Liver (tissue), 9 donors: ENCODE data around the gene ESCO1. TPM values are rescaled to one million over a fixed set of nuclear protein-coding genes. Genes with fewer than 3 reads are reported as not detected.

Source experiments
- DNase-seq: peaks from one replicate; pipeline ENCODE4 v3.0.0-alpha.2; 2017; ENCODE audit warnings: low spot score
- H3K27ac ChIP-seq, 2 donors: one replicate each; pipeline ENCODE4 v1.7.0; 2013; ENCODE audit warnings: inconsistent platforms in 2 of 2, low read length in 2 of 2, control low read depth in 1 of 2, low read depth in 1 of 2, mild to moderate bottlenecking in 1 of 2
- H3K27me3 ChIP-seq, 4 donors: one replicate each; pipeline versions ENCODE4 v1.6.1 to v1.7.0; 2013; ENCODE audit warnings: low read length in 3 of 4, inconsistent platforms in 1 of 4, mild to moderate bottlenecking in 1 of 4, moderate library complexity in 1 of 4; ENCODE audit not compliant: control insufficient read depth in 4 of 4, insufficient read depth in 4 of 4
- H3K36me3 ChIP-seq, 4 donors: one replicate each; pipeline versions ENCODE4 v1.6.1 to v1.7.0; 2013; ENCODE audit warnings: low read length in 3 of 4, mild to moderate bottlenecking in 3 of 4, low read depth in 1 of 4, moderate library complexity in 1 of 4; ENCODE audit not compliant: control insufficient read depth in 4 of 4, insufficient read depth in 3 of 4
- H3K4me1 ChIP-seq, 4 donors: one replicate each; pipeline versions ENCODE4 v1.6.1 to v1.7.0; 2013; ENCODE audit warnings: low read length in 3 of 4, mild to moderate bottlenecking in 3 of 4, moderate library complexity in 1 of 4; ENCODE audit not compliant: control insufficient read depth in 4 of 4, insufficient read depth in 4 of 4
- H3K4me3 ChIP-seq, 3 donors: one replicate each; pipeline versions ENCODE4 v1.6.1 to v1.7.0; 2013; ENCODE audit warnings: low read length in 3 of 3, control low read depth in 1 of 3, low read depth in 1 of 3, mild to moderate bottlenecking in 1 of 3
- H3K9ac ChIP-seq, 2 donors: one replicate each; pipeline ENCODE4 v1.7.0; 2013; ENCODE audit warnings: low read length in 2 of 2, mild to moderate bottlenecking in 2 of 2, moderate library complexity in 2 of 2, control low read depth in 1 of 2, low read depth in 1 of 2
- H3K9me3 ChIP-seq, 4 donors: one replicate each; pipeline versions ENCODE4 v1.6.1 to v1.7.0; 2013; ENCODE audit warnings: low read length in 3 of 4; ENCODE audit not compliant: control insufficient read depth in 4 of 4
- CTCF ChIP-seq: fragments of 150-350 bp; IDR thresholded peaks from 2 replicates; pipeline ENCODE4 v1.5.1; 2017; ENCODE audit warnings: improper control_type of control experiment, low read depth, low read length; ENCODE audit not compliant: missing input control
- EGR1 ChIP-seq, 2 donors: IDR thresholded peaks; 2 replicates each; pipeline ENCODE4 v1.6.1; 2016 to 2018; ENCODE audit warnings: antibody characterized with exemption in 2 of 2, low read depth in 2 of 2
- FOXA1 ChIP-seq: IDR thresholded peaks from 2 replicates; pipeline ENCODE4 v1.6.1; 2016; ENCODE audit warnings: antibody characterized with exemption
- GABPA ChIP-seq, 2 donors: IDR thresholded peaks in 1 of 2; conservative IDR thresholded peaks in 1 of 2; 2 replicates each; pipeline ENCODE4 v1.6.1; 2016; ENCODE audit warnings: antibody characterized with exemption in 2 of 2, mild to moderate bottlenecking in 1 of 2, moderate library complexity in 1 of 2
- HNF4A ChIP-seq, 2 donors: conservative IDR thresholded peaks; 2 replicates each; pipeline ENCODE4 v1.6.1; 2016; ENCODE audit warnings: antibody characterized with exemption in 2 of 2, mild to moderate bottlenecking in 2 of 2
- HNF4G ChIP-seq: IDR thresholded peaks from 2 replicates; pipeline ENCODE4 v1.6.1; 2016; ENCODE audit warnings: antibody characterized with exemption
- JUND ChIP-seq, 2 donors: IDR thresholded peaks; 2 replicates each; pipeline ENCODE4 v1.6.1; 2016; ENCODE audit warnings: antibody characterized with exemption in 2 of 2
- NR2F2 ChIP-seq: IDR thresholded peaks from 2 replicates; pipeline ENCODE4 v1.6.1; 2016; ENCODE audit warnings: antibody characterized with exemption
- RAD21 ChIP-seq, 2 donors: IDR thresholded peaks; 2 replicates each; pipeline ENCODE4 v1.6.1; 2016; ENCODE audit warnings: antibody characterized with exemption in 2 of 2, mild to moderate bottlenecking in 2 of 2
- REST ChIP-seq: IDR thresholded peaks from 2 replicates; pipeline ENCODE4 v1.6.1; 2016; ENCODE audit warnings: antibody characterized with exemption, mild to moderate bottlenecking
- RXRA ChIP-seq, 2 donors: IDR thresholded peaks; 2 replicates each; pipeline ENCODE4 v1.6.1; 2017 to 2018; ENCODE audit warnings: antibody characterized with exemption in 2 of 2, mild to moderate bottlenecking in 1 of 2
- TAF1 ChIP-seq: conservative IDR thresholded peaks from 2 replicates; pipeline ENCODE4 v1.6.1; 2016; ENCODE audit warnings: antibody characterized with exemption, mild to moderate bottlenecking
- YY1 ChIP-seq: IDR thresholded peaks from 2 replicates; pipeline ENCODE4 v1.6.1; 2016; ENCODE audit warnings: antibody characterized with exemption, mild to moderate bottlenecking
- ZBTB33 ChIP-seq: IDR thresholded peaks from 2 replicates; pipeline ENCODE4 v1.6.1; 2016; ENCODE audit warnings: antibody characterized with exemption
- WGBS: extraction: QIAGEN DNeasy Blood & Tissue Kit; methylation state at CpG from one replicate; pipeline ENCODE4 v1.1.7; 2013; 5-methylcytosine and 5-hydroxymethylcytosine counted together
- polyA plus RNA-seq, 2 donors: library from polyadenylated mRNA; stranded (reverse) in 1 of 2; unstranded in 1 of 2; fragments of 200-250 nt in 1 of 2; fragments of >200 nt in 1 of 2; fragmentation: Nextera tagmentation in 1 of 2; extraction: Ambion mirVana in 1 of 2; gene quantifications; one replicate each; pipeline versions ENCODE4 v1.2.1 to v1.2.3, GENCODE V29; 2013 to 2015
- total RNA-seq, 2 donors: library from RNA; depleted of rRNA; stranded (reverse); fragments of >200 nt; gene quantifications; one replicate each; pipeline ENCODE4 v1.2.3, GENCODE V29; 2014
- donor health status: healthy.
- donor health status: healthy.
- donor health status: healthy.
- donor health status: healthy.
- donor health status: healthy.

ESCO1 gene
- total and polyA plus RNA-seq, 4 donors: 3.7 to 10.3 (median 7.6) TPM

GRCh38 chr18:21548647-21549046 lies 51.9 kb downstream of the ESCO1 start (continued):
- TF ChIP-seq CTCF: no peak
- TF ChIP-seq YY1: no peak
- TF ChIP-seq RAD21 (IDR thresholded peaks at IDR 0.05): no peak

GRCh38 chr18:21546423-21546822 lies 54.1 kb downstream of the ESCO1 start:
- TF ChIP-seq NR2F2: no peak
- TF ChIP-seq TAF1: no peak
- TF ChIP-seq CTCF: no peak
- TF ChIP-seq EGR1 (IDR thresholded peaks at IDR 0.05; ENCODE audit: low read depth in 2 of 2): no peak
- no peak for TF ChIP-seq GABPA (IDR thresholded peaks at IDR 0.05 in 1 of 2, conservative IDR thresholded peaks at IDR 0.05 in 1 of 2)
- TF ChIP-seq FOXA1: no peak
- TF ChIP-seq REST: no peak
- TF ChIP-seq RXRA (IDR thresholded peaks at IDR 0.05): no peak
- no peak for TF ChIP-seq HNF4A (conservative IDR thresholded peaks at IDR 0.05)
- Histone ChIP-seq H3K4me3 (no peak overlapping the region), H3K9me3 (no peaks in the 10 kb centered on the region), H3K27ac (no peak overlapping the region), H3K36me3 (peaks cover 0 to 2% (median under 1%) of the 10 kb centered on the region in 4 donors), H3K9ac (no peak overlapping the region), H3K4me1 (peaks cover 0 to 14% (median 4%) of the 10 kb centered on the region in 4 donors), H3K27me3 (no peaks in the 10 kb centered on the region)
- DNase-seq: no peak
- WGBS: 93% methylated on average over 5 of the region's 5 CpGs

GRCh38 chr18:21538230-21538629 lies 62.3 kb downstream of the ESCO1 start:
- no peaks in the 10 kb centered on the region for H3K9me3 ChIP-seq
- no peak overlapping the region for H3K4me3 ChIP-seq
- no peaks in the 10 kb centered on the region for H3K27me3 ChIP-seq
- H3K4me1 ChIP-seq: peaks cover 5 to 11% (median 8%) of the 10 kb centered on the region in 4 donors
- 48% methylated on average over 3 of the region's 3 CpGs for WGBS
- DNase-seq: no peak
- H3K9ac ChIP-seq: no peak overlapping the region
- peaks cover 3 to 16% (median 11%) of the 10 kb centered on the region in 4 donors for H3K36me3 ChIP-seq
- H3K27ac ChIP-seq: no peak overlapping the region
- no peak for TF ChIP-seq JUND (IDR thresholded peaks at IDR 0.05)
- no peak for TF ChIP-seq YY1
- no peak for TF ChIP-seq REST
- no peak for TF ChIP-seq EGR1 (IDR thresholded peaks at IDR 0.05; ENCODE audit: low read depth in 2 of 2)
- no peak for TF ChIP-seq NR2F2
- no peak for TF ChIP-seq ZBTB33
- TF ChIP-seq TAF1: no peak
- no peak for TF ChIP-seq HNF4G
- peak in 1 of 2 donors; percentile 8 for TF ChIP-seq RAD21 (IDR thresholded peaks at IDR 0.05)
- peak; percentile 35 to 38 for TF ChIP-seq RXRA (IDR thresholded peaks at IDR 0.05)
- TF ChIP-seq FOXA1: peak; percentile 64
